Nephron progenitor cell (in vitro differentiated cells): ENCODE data around the gene VPS37D.

Experiments used
- DNase-seq: peaks from one replicate; pipeline ENCODE4 v3.0.0; 2021
- H3K27ac Mint-ChIP-seq: 2 replicates; pipeline ENCODE4 v1.8.0; 2021; ENCODE audit warnings: mild to moderate bottlenecking, moderate library complexity, mixed read lengths
- H3K27me3 Mint-ChIP-seq: 2 replicates; pipeline ENCODE4 v1.8.0; 2021; ENCODE audit warnings: mild to moderate bottlenecking, low read depth, mixed read lengths; ENCODE audit not compliant: poor library complexity
- H3K36me3 Mint-ChIP-seq: 2 replicates; pipeline ENCODE4 v1.8.0; 2021; ENCODE audit warnings: low read depth, mixed read lengths
- H3K4me1 Mint-ChIP-seq: 2 replicates; pipeline ENCODE4 v1.8.0; 2021; ENCODE audit warnings: mixed read lengths
- H3K4me3 Mint-ChIP-seq: 2 replicates; pipeline ENCODE4 v1.8.0; 2021; ENCODE audit warnings: mild to moderate bottlenecking, moderate library complexity, mixed read lengths
- H3K9me3 Mint-ChIP-seq: 2 replicates; pipeline ENCODE4 v1.8.0; 2021; ENCODE audit warnings: mild to moderate bottlenecking, moderate library complexity, mixed read lengths
- TF ChIP-seq, protein P1 (sequence below): fragments of 200-600 bp; sonication (generic); IDR thresholded peaks from 2 replicates; pipeline ENCODE4 v1.5.0; 2021; ENCODE audit warnings: antibody characterized with exemption

The VPS37D gene

DNA sequence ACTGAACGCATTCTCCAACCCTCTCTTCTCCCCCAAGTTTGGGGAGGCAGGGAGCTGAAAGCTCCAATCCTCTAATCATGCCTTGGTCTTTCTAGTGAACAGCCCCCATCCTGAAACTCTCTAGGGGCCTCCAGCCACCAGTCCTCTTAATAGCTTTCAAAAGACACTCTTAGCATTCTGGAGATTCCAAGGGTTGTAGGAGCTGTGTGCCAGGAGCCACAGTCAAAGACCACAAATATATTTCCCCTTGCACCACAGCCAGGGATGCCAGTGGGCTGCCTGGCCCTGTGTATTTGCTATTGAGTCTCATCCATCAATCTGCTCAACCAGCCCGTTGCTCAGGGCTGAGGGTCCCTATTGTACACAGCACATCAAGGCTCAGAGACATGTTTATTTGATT lies 24.8 kb upstream of the VPS37D start:
- peaks cover 5% of the 10 kb centered on the region for H3K9me3 Mint-ChIP-seq
- H3K27ac Mint-ChIP-seq: no peak overlapping the region
- H3K27me3 Mint-ChIP-seq: peaks cover 51% of the 10 kb centered on the region
- H3K4me3 Mint-ChIP-seq: no peak overlapping the region
- no peak for DNase-seq
- TF ChIP-seq, protein P1, sequence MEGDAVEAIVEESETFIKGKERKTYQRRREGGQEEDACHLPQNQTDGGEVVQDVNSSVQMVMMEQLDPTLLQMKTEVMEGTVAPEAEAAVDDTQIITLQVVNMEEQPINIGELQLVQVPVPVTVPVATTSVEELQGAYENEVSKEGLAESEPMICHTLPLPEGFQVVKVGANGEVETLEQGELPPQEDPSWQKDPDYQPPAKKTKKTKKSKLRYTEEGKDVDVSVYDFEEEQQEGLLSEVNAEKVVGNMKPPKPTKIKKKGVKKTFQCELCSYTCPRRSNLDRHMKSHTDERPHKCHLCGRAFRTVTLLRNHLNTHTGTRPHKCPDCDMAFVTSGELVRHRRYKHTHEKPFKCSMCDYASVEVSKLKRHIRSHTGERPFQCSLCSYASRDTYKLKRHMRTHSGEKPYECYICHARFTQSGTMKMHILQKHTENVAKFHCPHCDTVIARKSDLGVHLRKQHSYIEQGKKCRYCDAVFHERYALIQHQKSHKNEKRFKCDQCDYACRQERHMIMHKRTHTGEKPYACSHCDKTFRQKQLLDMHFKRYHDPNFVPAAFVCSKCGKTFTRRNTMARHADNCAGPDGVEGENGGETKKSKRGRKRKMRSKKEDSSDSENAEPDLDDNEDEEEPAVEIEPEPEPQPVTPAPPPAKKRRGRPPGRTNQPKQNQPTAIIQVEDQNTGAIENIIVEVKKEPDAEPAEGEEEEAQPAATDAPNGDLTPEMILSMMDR: no peak
- peaks cover 3% of the 10 kb centered on the region for H3K4me1 Mint-ChIP-seq
- H3K36me3 Mint-ChIP-seq: no peaks in the 10 kb centered on the region

DNA sequence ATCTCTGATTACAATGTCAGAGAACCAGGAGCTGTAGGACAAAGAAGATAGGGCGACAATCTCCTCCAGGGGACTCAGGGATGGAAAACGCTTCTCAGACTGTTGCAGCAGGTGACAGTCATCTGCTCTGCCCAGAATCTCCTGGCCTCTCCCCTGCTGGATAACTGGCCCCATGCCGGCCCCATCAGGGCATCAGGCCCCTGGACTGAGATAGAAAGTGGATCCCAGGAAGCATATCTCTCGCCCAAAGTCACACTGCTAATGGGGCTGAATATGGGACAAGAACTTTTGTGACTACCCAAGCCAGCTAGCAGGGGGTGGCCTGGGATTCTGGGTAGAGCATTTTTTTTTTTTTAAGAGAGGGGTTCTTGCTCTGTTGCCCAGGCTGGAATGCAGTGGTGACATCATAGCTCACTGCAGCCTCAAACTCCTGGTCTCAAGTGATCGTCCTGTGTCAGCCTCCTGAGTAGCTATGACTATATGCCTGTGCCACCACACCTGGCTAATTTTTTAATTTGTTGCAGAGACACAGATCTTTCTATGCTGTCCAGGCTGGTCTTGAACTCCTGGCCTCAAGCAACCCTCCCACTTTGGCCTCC lies 22.8 kb upstream of the VPS37D start:
- H3K36me3 Mint-ChIP-seq: no peaks in the 10 kb centered on the region
- TF ChIP-seq, protein P1: no peak
- H3K4me3 Mint-ChIP-seq: no peak overlapping the region
- H3K4me1 Mint-ChIP-seq: peaks cover 17% of the 10 kb centered on the region
- DNase-seq: no peak
- peaks cover 68% of the 10 kb centered on the region for H3K27me3 Mint-ChIP-seq
- no peak overlapping the region for H3K27ac Mint-ChIP-seq
- H3K9me3 Mint-ChIP-seq: peaks cover 5% of the 10 kb centered on the region

DNA sequence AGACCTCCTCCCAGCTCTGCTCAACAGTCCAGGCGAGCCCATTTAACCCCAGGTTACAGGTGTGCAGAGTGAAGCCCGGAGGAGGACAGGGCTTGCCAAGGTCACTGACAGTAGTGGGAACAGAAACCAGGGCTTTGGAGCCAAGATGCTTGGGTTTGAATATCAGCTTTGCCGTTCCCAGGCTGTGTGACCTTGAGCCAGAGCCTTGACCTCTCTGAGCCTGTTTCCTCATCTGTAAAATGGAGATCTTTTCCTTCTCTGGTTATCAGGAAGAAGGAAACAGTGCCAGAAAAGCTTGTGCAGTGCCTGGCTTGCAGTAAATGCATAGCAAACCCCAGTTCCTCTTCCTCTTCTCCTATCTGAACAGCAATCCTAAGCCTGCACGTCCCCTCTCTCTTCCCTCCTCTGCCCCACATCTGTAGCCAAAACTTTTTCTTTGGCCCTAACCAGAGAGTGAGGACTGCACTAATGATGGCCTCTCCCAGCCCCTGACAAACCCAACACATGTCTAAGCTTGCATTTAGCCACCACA lies 21.9 kb upstream of the VPS37D start:
- TF ChIP-seq, protein P1: no peak
- no peak for DNase-seq
- peaks cover 17% of the 10 kb centered on the region for H3K4me1 Mint-ChIP-seq
- H3K36me3 Mint-ChIP-seq: no peaks in the 10 kb centered on the region
- H3K4me3 Mint-ChIP-seq: no peak overlapping the region
- H3K27ac Mint-ChIP-seq: no peak overlapping the region
- H3K27me3 Mint-ChIP-seq: peaks cover 78% of the 10 kb centered on the region
- H3K9me3 Mint-ChIP-seq: peaks cover 5% of the 10 kb centered on the region

DNA sequence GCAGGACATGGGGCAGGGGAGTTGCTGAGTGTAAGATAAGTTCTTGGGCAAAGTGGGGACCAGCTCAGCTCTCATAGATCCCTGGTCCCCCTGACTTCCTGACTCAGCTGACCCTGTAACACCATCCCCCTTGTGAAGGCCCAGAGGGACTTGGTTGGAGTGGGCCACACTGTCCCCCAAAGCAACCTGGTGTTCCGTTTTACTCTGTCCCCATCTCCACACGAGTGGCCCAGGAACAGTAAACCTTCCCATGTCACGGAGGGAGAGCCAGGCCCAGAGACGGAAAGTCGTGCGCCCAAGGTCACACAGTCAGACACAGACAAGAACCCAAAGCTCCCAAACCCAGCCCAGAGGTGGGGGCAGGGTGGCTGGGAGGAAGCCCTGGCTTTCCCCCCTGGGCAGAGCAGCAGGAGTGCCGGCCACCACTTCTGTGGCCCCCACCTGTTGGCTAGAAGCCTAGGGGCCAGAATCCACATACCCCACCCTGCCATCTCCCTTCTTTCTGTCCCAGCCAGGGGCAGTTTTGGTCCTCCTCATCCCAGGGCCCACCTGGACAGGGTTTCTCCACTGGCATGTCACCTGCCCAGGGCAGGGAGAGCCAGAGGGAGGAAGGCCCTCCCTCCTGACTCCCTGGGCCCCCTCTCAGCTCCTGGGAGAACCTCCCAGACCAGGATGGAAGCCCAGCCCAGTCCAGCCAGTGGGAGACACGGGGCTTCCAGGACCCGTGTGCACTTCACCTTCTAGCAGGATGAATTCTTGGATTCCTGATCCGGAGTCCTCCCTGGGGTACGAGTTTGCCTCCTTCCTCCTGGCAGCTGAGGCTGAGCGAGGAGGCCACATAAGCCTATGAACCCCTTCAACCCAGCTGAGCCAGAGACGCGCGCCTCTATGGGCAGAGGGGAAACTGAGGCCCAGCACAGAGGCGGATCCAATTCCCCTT lies 20.6 kb upstream of the VPS37D start:
- peaks cover under 1% of the 10 kb centered on the region for H3K9me3 Mint-ChIP-seq

DNA sequence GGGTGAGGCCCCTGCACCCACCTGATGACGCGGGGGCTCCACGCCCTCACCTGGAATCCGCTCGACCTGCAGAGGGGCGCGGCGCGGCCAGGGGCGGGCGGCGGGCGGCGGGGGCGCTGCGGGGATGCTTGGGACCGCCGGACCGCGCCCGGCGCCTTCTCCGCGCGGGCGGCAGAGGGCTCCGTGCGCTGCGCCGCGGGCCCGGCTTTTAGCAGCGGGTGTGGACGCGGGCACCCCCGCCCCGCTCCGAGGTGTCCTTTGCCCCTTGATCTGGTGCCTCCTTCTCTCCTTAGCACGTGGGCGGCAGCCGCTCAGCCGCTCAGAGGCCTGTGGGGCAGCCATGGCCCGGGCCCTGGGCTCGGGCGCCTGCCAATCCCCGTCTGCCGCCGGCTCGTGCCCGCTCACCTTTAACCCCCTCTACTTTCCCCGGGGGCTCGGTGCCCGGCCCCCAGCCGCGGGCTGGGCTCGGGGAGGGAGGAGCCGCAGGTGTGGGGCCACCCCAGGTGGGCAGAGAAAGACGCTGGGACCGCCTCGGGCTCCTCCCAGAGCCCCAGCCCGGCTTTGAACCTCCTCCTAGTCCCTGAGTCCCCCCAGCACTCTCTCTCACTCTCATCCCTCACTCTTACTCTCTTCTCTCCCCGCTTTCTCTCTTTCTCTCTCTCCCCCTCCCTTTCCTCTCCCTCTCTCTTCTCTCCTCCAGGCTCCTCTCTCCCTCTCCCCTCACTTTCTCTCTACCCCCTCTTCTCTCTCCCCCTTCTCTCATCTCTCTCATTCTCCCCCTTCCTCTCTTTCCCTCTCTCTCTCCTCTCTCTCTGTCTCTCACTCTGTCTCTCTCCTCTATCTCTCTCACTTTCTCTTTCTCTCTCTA lies 19.7 kb upstream of the VPS37D start:
- Mint-ChIP-seq H3K36me3 (no peaks in the 10 kb centered on the region), H3K9me3 (no peaks in the 10 kb centered on the region), H3K27ac (no peak overlapping the region), H3K4me1 (peaks cover 17% of the 10 kb centered on the region), H3K4me3 (peak overlapping the region; percentile 78), H3K27me3 (peaks cover 90% of the 10 kb centered on the region)
- TF ChIP-seq, protein P1: no peak
- peak; percentile 49 for DNase-seq

More for the DNA sequence above, 20.6 kb upstream of the VPS37D start:
- no peaks in the 10 kb centered on the region for H3K36me3 Mint-ChIP-seq
- H3K4me1 Mint-ChIP-seq: peaks cover 17% of the 10 kb centered on the region
- TF ChIP-seq, protein P1: no peak
- peaks cover 88% of the 10 kb centered on the region for H3K27me3 Mint-ChIP-seq
- peak overlapping the region; percentile 36 for H3K4me3 Mint-ChIP-seq
- H3K27ac Mint-ChIP-seq: no peak overlapping the region
- no peak for DNase-seq
